Measurements from ENCODE around the gene SELL.

SELL gene

DNA sequence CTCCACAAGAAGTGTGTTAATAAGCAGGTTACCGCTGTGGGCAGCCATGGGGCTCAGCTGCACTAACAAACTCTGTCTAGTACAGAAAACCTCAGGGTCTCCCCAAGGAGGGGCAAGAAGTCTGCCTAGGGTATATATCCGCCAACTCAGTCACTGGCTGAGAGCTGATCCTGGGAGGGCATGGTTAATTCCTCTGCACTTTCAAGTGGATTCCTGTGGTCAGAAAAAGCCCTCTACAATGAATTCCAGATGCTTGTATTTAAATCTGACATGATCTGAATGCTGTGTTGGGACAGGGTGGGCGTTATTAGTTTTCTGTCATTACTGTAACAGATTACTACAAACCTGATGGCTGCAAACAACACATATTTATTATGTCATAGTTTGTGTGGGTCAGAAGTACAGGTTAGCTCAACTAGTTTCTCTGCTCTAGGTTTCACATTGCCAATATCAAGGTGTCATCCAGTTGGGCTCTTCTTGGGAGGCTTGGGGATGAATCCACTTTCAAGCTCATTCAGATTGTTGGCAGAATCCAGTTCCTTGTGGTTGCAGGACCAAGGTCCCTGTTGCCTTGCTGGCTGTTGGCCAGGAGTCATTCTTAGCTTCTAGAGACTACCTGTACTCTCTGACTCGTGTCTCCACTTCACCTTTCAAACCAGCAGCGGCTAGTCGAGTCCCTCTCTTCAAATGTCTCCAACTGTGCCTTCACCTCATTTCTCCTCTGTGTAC is 30.4 kb upstream of the SELL start:
- TF ChIP-seq, protein P1, sequence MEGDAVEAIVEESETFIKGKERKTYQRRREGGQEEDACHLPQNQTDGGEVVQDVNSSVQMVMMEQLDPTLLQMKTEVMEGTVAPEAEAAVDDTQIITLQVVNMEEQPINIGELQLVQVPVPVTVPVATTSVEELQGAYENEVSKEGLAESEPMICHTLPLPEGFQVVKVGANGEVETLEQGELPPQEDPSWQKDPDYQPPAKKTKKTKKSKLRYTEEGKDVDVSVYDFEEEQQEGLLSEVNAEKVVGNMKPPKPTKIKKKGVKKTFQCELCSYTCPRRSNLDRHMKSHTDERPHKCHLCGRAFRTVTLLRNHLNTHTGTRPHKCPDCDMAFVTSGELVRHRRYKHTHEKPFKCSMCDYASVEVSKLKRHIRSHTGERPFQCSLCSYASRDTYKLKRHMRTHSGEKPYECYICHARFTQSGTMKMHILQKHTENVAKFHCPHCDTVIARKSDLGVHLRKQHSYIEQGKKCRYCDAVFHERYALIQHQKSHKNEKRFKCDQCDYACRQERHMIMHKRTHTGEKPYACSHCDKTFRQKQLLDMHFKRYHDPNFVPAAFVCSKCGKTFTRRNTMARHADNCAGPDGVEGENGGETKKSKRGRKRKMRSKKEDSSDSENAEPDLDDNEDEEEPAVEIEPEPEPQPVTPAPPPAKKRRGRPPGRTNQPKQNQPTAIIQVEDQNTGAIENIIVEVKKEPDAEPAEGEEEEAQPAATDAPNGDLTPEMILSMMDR (IDR thresholded peaks at IDR 0.05; ENCODE audit: control insufficient read depth, insufficient read depth, low read depth, low read length, missing control alignments): no peak
- DNase-seq (ENCODE audit: low read depth): peak; percentile 17
- H3K4me3 ChIP-seq (ENCODE audit: control insufficient read depth, low read depth, low read length): no peak overlapping the region

DNA sequence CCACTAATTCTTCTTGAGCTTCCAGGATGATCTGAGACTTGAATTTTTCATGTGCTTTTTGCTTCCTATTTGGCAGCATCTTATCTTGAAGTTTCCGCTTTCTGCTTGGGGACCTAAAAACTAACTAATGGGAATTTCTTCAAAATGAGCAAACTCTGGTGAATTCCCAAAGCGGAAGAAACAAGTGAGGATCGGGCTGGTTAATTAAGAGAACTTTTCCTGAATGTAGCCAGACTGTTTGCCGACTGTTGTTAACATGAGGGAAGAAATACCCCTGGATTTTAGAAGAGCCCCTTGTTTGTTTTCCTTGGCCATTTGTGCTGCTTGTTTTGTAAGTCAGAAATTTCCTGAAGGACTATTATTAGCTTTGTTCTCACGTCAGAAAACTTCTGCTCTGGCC is 28.6 kb upstream of the SELL start:
- no peak overlapping the region for H3K4me3 ChIP-seq (ENCODE audit: control insufficient read depth, low read depth, low read length)
- TF ChIP-seq, protein P1 (IDR thresholded peaks at IDR 0.05; ENCODE audit: control insufficient read depth, insufficient read depth, low read depth, low read length, missing control alignments): no peak
- DNase-seq (ENCODE audit: low read depth): no peak

DNA sequence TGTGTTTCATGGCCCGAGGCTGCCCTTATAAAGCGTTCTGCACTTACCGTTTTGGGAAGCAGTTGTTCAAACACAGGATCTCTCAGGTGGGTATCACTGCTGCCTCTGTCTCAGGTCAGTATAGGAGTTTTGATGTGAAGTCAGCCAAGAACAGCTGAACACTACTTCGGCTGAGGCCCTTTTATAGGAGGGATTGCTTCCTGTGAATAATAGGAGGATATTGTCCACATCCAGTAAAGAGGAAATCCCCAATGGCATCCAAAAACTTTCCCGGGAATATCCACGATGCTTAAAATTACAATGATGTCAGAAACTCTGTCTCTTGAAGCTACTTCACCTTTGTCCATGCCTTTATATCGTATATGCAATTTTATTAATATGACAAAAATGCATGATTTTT is 22.5 kb upstream of the SELL start, which contains the start of gene SELE:
SELE (minus strand) TSS at position 156 of the 400 bp plus-strand sequence. CDS start 467 bp downstream, outside the sequence.
- no peak within 1 kb of the TSS for H3K4me3 ChIP-seq (ENCODE audit: control insufficient read depth, low read depth, low read length)
- TF ChIP-seq, protein P1 (IDR thresholded peaks at IDR 0.05; ENCODE audit: control insufficient read depth, insufficient read depth, low read depth, low read length, missing control alignments): no peak
- no peak for DNase-seq (ENCODE audit: low read depth)

DNA sequence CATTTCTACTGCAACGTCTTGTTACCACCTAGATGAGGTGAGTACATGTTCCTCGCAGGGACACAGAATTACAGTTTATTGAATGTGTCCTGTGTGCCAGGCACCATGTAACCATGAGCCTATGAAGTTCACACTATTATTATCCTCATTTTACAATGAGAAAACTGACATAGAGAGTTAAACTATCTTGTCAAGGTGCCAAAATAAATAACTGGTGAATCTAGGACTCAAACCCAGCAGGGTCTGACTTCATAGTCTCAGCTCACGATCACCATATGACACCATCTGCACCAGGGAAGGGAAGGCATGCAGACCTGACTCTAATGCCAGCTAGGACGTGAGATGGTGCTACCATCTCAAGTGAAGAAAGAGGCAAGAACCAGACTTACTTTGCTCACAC is 20.0 kb upstream of the SELL start:
- H3K4me3 ChIP-seq (ENCODE audit: control insufficient read depth, low read depth, low read length): no peak overlapping the region
- no peak for DNase-seq (ENCODE audit: low read depth)
- TF ChIP-seq, protein P1 (IDR thresholded peaks at IDR 0.05; ENCODE audit: control insufficient read depth, insufficient read depth, low read depth, low read length, missing control alignments): no peak

DNA sequence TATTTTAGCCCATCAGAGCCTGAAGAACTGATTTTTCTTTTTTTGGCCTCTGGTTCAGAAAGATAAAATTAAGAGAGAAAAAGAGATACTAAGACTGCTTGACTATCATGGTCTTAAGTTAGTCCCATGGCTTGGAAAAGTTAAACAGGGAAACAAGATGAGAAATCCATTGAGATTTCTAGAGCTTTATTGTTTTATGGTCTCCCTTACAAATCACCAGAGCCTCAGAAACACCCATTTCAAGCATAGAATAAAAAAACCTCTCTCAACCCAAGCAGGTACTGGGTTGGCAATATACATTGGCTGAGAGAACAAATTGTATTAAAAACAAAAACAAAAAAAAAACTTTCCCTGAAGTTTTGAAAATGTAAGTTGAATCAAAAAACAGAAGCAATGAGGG is 18.6 kb upstream of the SELL start:
- TF ChIP-seq, protein P1 (IDR thresholded peaks at IDR 0.05; ENCODE audit: control insufficient read depth, insufficient read depth, low read depth, low read length, missing control alignments): no peak
- no peak overlapping the region for H3K4me3 ChIP-seq (ENCODE audit: control insufficient read depth, low read depth, low read length)
- no peak for DNase-seq (ENCODE audit: low read depth)

DNA sequence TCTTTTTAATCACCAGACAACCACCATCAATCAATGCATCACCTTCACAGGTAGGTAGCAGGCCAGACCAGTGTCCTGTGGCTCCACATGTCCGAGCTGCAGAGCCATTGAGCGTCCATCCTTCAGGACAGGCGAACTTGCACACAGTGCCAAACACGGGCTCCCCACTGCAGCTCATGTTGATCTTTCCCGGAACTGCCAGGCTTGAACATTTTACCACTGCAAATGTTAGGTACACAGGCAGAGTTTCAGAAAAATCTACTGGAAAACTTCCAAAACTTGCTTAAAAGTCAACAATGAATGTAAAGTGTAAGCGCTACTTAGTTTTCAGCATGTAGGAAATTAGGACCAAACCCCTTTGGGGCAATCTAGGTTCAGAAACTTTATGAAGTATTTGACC is 15.9 kb upstream of the SELL start:
- no peak for DNase-seq (ENCODE audit: low read depth)
- TF ChIP-seq, protein P1 (IDR thresholded peaks at IDR 0.05; ENCODE audit: control insufficient read depth, insufficient read depth, low read depth, low read length, missing control alignments): no peak
- H3K4me3 ChIP-seq (ENCODE audit: control insufficient read depth, low read depth, low read length): no peak overlapping the region
